ENCODE measurements around the gene MS4A8.
"Not testable (repeated sequence)": the region's sequence is repeated elsewhere in the genome, so short reads cannot be mapped to it uniquely, and the experiment has no call there.

- not testable (repeated sequence) for TF ChIP-seq CTCF (IDR thresholded peaks at IDR 0.05; ENCODE audit: low read depth, low read length, poor library complexity, severe bottlenecking); EZH2phosphoT487 (IDR thresholded peaks at IDR 0.05; ENCODE audit: borderline replicate concordance, low read length)
Observed at GRCh38 chr11:60684541-60684848, 14.9 kb upstream of the MS4A8 start.

Data from DOHH2 (cell line).